CD14-positive monocyte (primary cell): ENCODE data around the gene ATG7. TPM values are rescaled to one million over a fixed set of nuclear protein-coding genes. Genes with fewer than 3 reads are reported as not detected.

Experiments
- DNase-seq, 3 donors: peaks; one replicate each; pipeline ENCODE4 v3.0.0-alpha.2; 2011 to 2022
- H2AFZ ChIP-seq: 2 replicates; pipeline ENCODE4 v1.6.0; 2012; ENCODE audit warnings: mild to moderate bottlenecking, low read depth, low read length, inconsistent platforms; ENCODE audit not compliant: insufficient read depth, poor library complexity, severe bottlenecking
- H3K27ac ChIP-seq, 2 donors: 1 replicate in 1 of 2; 2 replicates in 1 of 2; pipeline ENCODE4 v1.5.1; 2012 to 2013; ENCODE audit warnings: low read length in 2 of 2, control low read depth in 1 of 2, inconsistent platforms in 1 of 2, low read depth in 1 of 2, mild to moderate bottlenecking in 1 of 2
- H3K27me3 ChIP-seq, 2 donors: one replicate each; pipeline versions ENCODE4 v1.6.0 to v1.6.1; 2011 to 2013; ENCODE audit warnings: low read length in 2 of 2; ENCODE audit not compliant: control insufficient read depth in 2 of 2, insufficient read depth in 2 of 2
- H3K36me3 ChIP-seq, 2 donors: replicated peaks in 1 of 2; 1 replicate in 1 of 2; 2 replicates in 1 of 2; pipeline versions ENCODE4 v1.5.1 to v1.6.1; 2012 to 2013; ENCODE audit warnings: low read length in 2 of 2, control low read depth in 1 of 2, inconsistent platforms in 1 of 2, mild to moderate bottlenecking in 1 of 2; ENCODE audit not compliant: insufficient read depth in 2 of 2, control insufficient read depth in 1 of 2
- H3K4me1 ChIP-seq, 2 donors: 1 replicate in 1 of 2; 2 replicates in 1 of 2; pipeline versions ENCODE4 v1.5.1 to v1.6.1; 2012 to 2013; ENCODE audit warnings: low read length in 2 of 2, control low read depth in 1 of 2, inconsistent platforms in 1 of 2, mild to moderate bottlenecking in 1 of 2, moderate library complexity in 1 of 2; ENCODE audit not compliant: insufficient read depth in 2 of 2, control insufficient read depth in 1 of 2
- H3K4me2 ChIP-seq: replicated peaks from 2 replicates; pipeline ENCODE3; 2012; ENCODE audit warnings: low read length, moderate library complexity, mild to moderate bottlenecking; ENCODE audit not compliant: poor library complexity, severe bottlenecking; ENCODE audit errors: extremely low read depth
- H3K4me3 ChIP-seq, 3 experiments: fragments of 200-600 bp in 1 of 3; sonication (generic) in 1 of 3; replicated peaks in 1 of 3; 1 replicate in 2 of 3; 2 replicates in 1 of 3; pipeline ENCODE4 v1.5.1; 2011 to 2013; ENCODE audit warnings: low read length in 3 of 3, mild to moderate bottlenecking in 3 of 3, control low read depth in 2 of 3, low read depth in 2 of 3, inconsistent platforms in 1 of 3, moderate library complexity in 1 of 3
- H3K79me2 ChIP-seq: 2 replicates; pipeline ENCODE4 v1.6.0; 2012; ENCODE audit warnings: mild to moderate bottlenecking, control low read depth, inconsistent platforms, low read length, moderate library complexity; ENCODE audit not compliant: insufficient read depth
- H3K9ac ChIP-seq: 2 replicates; pipeline ENCODE4 v1.6.0; 2017; ENCODE audit warnings: low read length, mild to moderate bottlenecking; ENCODE audit not compliant: insufficient read depth, poor library complexity, severe bottlenecking
- H3K9me3 ChIP-seq, 2 donors: replicated peaks in 1 of 2; 1 replicate in 1 of 2; 2 replicates in 1 of 2; pipeline versions ENCODE4 v1.5.1 to v1.6.1; 2012 to 2013; ENCODE audit warnings: low read length in 2 of 2, control low read depth in 1 of 2; ENCODE audit not compliant: control insufficient read depth in 1 of 2, insufficient read depth in 1 of 2
- H4K20me1 ChIP-seq: 2 replicates; pipeline ENCODE4 v1.6.0; 2012; ENCODE audit warnings: mild to moderate bottlenecking, low read length, control low read depth, moderate library complexity; ENCODE audit not compliant: insufficient read depth
- H3K27ac Mint-ChIP-seq, 7 donors: one replicate each; pipeline ENCODE4 v1.8.0; 2020; ENCODE audit warnings: mild to moderate bottlenecking in 7 of 7, mixed read lengths in 7 of 7, moderate library complexity in 6 of 7, inconsistent platforms in 2 of 7
- H3K27me3 Mint-ChIP-seq, 3 donors: one replicate each; pipeline ENCODE4 v1.8.0; 2021 to 2022; ENCODE audit warnings: low read depth in 3 of 3, mild to moderate bottlenecking in 3 of 3, mixed read lengths in 3 of 3, moderate library complexity in 3 of 3, inconsistent platforms in 1 of 3
- H3K36me3 Mint-ChIP-seq, 2 donors: one replicate each; pipeline ENCODE4 v1.8.0; 2020; ENCODE audit warnings: mixed read lengths in 2 of 2, inconsistent platforms in 1 of 2, mild to moderate bottlenecking in 1 of 2
- H3K4me1 Mint-ChIP-seq: one replicate; pipeline ENCODE4 v1.8.0; 2020; ENCODE audit warnings: mild to moderate bottlenecking, mixed read lengths
- H3K4me3 Mint-ChIP-seq, 2 donors: one replicate each; pipeline ENCODE4 v1.8.0; 2020; ENCODE audit warnings: mild to moderate bottlenecking in 2 of 2, mixed read lengths in 2 of 2, moderate library complexity in 1 of 2
- H3K9me3 Mint-ChIP-seq, 7 donors: one replicate each; pipeline ENCODE4 v1.8.0; 2020 to 2022; ENCODE audit warnings: mixed read lengths in 7 of 7, mild to moderate bottlenecking in 6 of 7, moderate library complexity in 6 of 7, inconsistent platforms in 2 of 7
- CTCF ChIP-seq: fragments of 200-600 bp; IDR thresholded peaks from one replicate; pipeline ENCODE4 v1.8.0; 2022; ENCODE audit warnings: antibody characterized with exemption, mild to moderate bottlenecking
- WGBS: methylation state at CpG from one replicate; pipeline ENCODE4 v1.1.5; 2013; ENCODE audit warnings: missing lambda C conversion rate; ENCODE audit not compliant: insufficient coverage; 5-methylcytosine and 5-hydroxymethylcytosine counted together
- intact Hi-C, 2 donors: fragments of 100-400 bp; cut with micrococcal nuclease; formaldehyde crosslinking; loops; one replicate each; pipeline versions ENCODE4 v1.15.0 to v1.15.1; 2023
- polyA plus RNA-seq, 3 donors: library from polyadenylated mRNA; depleted of rRNA in 1 of 3; unstranded in 2 of 3; stranded (reverse) in 1 of 3; fragments of 300-500 nt in 2 of 3; fragments of >200 nt in 1 of 3; fragmentation: Illumina TruSeq in 2 of 3; gene quantifications; 1 replicate in 2 of 3; 2 replicates in 1 of 3; pipeline ENCODE4 v1.2.3, GENCODE V29; 2012 to 2021
- small RNA-seq: library from RNA; depleted of rRNA; stranded (forward); fragments of <200 nt; gene quantifications from one replicate; pipeline ENCODE3, GENCODE V24; 2012; ENCODE audit warnings: low read depth; ENCODE audit not compliant: insufficient read length

Gene ATG7
- polyA plus RNA-seq, 3 donors = 57.4 to 101 (median 89.7) TPM

GRCh38 chr3:11606090-11606784 lies 334.0 kb downstream of the ATG7 start:
- H3K36me3 ChIP-seq = peaks cover 3 to 20% of the 10 kb centered on the region in 2 donors
- no peaks in the 10 kb centered on the region for H3K9me3 ChIP-seq
- TF ChIP-seq CTCF = no peak
- H3K4me2 ChIP-seq = no peak overlapping the region
- Mint-ChIP-seq H3K27me3 (no peaks in the 10 kb centered on the region), H3K4me1 (peaks cover 23% of the 10 kb centered on the region), H3K9me3 (peaks cover 0 to 2% (median 0%) of the 10 kb centered on the region in 7 donors), H3K4me3 (no peak overlapping the region), H3K27ac (peak overlapping the region in 2 of 7 donors; percentile 15 to 38), H3K36me3 (peaks cover 24 to 32% of the 10 kb centered on the region in 2 donors)
- DNase-seq = no peak
- H2AFZ ChIP-seq = no peak overlapping the region
- no peak overlapping the region for H3K27ac ChIP-seq
- no CpG with 5 or more reads among the region's 11 CpGs for WGBS
- H3K4me3 ChIP-seq = no peak overlapping the region
- H3K79me2 ChIP-seq = peaks cover 81% of the 10 kb centered on the region
- H3K9ac ChIP-seq = no peak overlapping the region
- H3K4me1 ChIP-seq = no peaks in the 10 kb centered on the region
- no peaks in the 10 kb centered on the region for H3K27me3 ChIP-seq
- peaks cover 70% of the 10 kb centered on the region for H4K20me1 ChIP-seq
- intact Hi-C loops = no loop called here

GRCh38 chr3:11606865-11607440 lies 334.8 kb downstream of the ATG7 start:
- WGBS = 100% methylated on average over 5 of the region's 6 CpGs
- peak overlapping the region in 1 of 7 donors; percentile 56 for H3K27ac Mint-ChIP-seq
- no peak overlapping the region for H3K27ac ChIP-seq

More at GRCh38 chr3:11606865-11607440, 334.8 kb downstream of the ATG7 start:
- no peaks in the 10 kb centered on the region for H3K9me3 ChIP-seq
- H2AFZ ChIP-seq = no peak overlapping the region
- no peak overlapping the region for H3K9ac ChIP-seq
- Mint-ChIP-seq H3K27me3 (no peaks in the 10 kb centered on the region), H3K4me1 (peaks cover 22% of the 10 kb centered on the region), H3K36me3 (peaks cover 20 to 29% of the 10 kb centered on the region in 2 donors), H3K9me3 (peaks cover 0 to 2% (median 0%) of the 10 kb centered on the region in 7 donors), H3K4me3 (no peak overlapping the region)
- TF ChIP-seq CTCF = no peak
- no peak overlapping the region for H3K4me3 ChIP-seq
- H3K4me2 ChIP-seq = no peak overlapping the region
- no peaks in the 10 kb centered on the region for H3K27me3 ChIP-seq
- H3K79me2 ChIP-seq = peaks cover 85% of the 10 kb centered on the region
- H3K4me1 ChIP-seq = no peaks in the 10 kb centered on the region
- intact Hi-C loops = no loop called here
- peaks cover 2 to 13% of the 10 kb centered on the region in 2 donors for H3K36me3 ChIP-seq
- DNase-seq = no peak
- peaks cover 76% of the 10 kb centered on the region for H4K20me1 ChIP-seq

Small RNA genes lying within 50 kb of the gene (small RNA-seq; reads per million reads assigned to genes)
- gene AC022001.1 = not detected
- not detected for gene AC026185.1
- not detected for gene AC083855.1

Other genes with a start within 250 kb of the ATG7 start
- gene HRH1, start 117.9 kb upstream of the ATG7 start, polyA plus RNA-seq = under 1 TPM in 2 of 3 donors, not detected in 1; 0.08 to 0.24 TPM